Measurements from ENCODE around the gene PHKA1.

PHKA1 gene

DNA sequence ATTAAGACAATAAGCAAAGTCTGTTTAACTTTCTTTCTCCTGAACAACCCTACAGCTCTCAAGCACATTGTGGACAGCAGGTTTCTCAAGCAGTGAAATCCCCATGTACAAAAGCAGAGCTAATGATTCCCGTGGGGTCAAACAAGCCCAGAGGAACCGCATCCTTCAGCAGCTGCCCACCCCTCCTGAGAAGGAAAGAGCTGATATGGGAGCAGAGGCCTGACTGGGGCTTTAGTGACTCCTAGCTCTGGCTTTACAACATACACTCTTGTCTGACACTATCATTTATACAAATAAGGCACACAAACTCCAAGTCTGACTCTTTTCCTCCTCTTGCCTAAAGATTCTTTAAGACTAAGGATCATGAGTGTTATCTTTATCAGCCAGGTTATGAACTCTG is 174.3 kb downstream of the PHKA1 start:
- TF ChIP-seq TAF1 (IDR thresholded peaks at IDR 0.05; ENCODE audit: low read depth) (no peak), TCF12 (IDR thresholded peaks at IDR 0.05; ENCODE audit: low read depth) (no peak), ZBTB7A (IDR thresholded peaks at IDR 0.05; ENCODE audit: low read depth) (no peak), CREB1 (IDR thresholded peaks at IDR 0.05; ENCODE audit: low read depth) (no peak)

DNA sequence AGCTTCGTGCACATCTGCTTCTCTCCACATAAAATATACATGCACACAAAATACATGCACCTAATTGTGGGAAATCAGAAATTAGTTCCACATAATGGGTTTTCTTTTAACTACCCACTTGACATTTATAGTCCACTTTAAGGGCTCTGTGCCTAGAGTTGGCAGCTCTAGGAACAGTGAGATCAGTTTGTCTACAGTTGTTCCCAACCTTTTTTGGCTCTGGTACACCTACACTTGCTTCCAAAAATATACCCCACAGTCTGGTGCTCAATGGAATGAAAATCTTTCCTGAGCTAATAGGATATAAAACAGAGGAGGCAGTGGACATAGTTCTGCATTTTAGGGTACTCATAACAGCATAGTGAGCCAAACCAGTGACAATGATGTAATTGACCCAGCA is 177.6 kb downstream of the PHKA1 start:
- TF ChIP-seq, protein P1, sequence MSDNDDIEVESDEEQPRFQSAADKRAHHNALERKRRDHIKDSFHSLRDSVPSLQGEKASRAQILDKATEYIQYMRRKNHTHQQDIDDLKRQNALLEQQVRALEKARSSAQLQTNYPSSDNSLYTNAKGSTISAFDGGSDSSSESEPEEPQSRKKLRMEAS (IDR thresholded peaks at IDR 0.05): no peak
- no peak for TF ChIP-seq EP300 (IDR thresholded peaks at IDR 0.05; ENCODE audit: borderline replicate concordance)
- TF ChIP-seq TEAD4 (IDR thresholded peaks at IDR 0.05): no peak
- no peak for TF ChIP-seq CEBPB (IDR thresholded peaks at IDR 0.05)
- no peak for TF ChIP-seq NFIC (IDR thresholded peaks at IDR 0.05)
- no peak for TF ChIP-seq TAF1 (IDR thresholded peaks at IDR 0.05; ENCODE audit: low read depth)
- no peak for TF ChIP-seq CREB1 (IDR thresholded peaks at IDR 0.05; ENCODE audit: low read depth)
- no peak for TF ChIP-seq RAD21 (IDR thresholded peaks at IDR 0.05; ENCODE audit: low read depth)
- TF ChIP-seq YY1 (IDR thresholded peaks at IDR 0.05; ENCODE audit: low read depth): no peak
- no peak for TF ChIP-seq ZBTB7A (IDR thresholded peaks at IDR 0.05; ENCODE audit: low read depth)
- TF ChIP-seq, protein P2, sequence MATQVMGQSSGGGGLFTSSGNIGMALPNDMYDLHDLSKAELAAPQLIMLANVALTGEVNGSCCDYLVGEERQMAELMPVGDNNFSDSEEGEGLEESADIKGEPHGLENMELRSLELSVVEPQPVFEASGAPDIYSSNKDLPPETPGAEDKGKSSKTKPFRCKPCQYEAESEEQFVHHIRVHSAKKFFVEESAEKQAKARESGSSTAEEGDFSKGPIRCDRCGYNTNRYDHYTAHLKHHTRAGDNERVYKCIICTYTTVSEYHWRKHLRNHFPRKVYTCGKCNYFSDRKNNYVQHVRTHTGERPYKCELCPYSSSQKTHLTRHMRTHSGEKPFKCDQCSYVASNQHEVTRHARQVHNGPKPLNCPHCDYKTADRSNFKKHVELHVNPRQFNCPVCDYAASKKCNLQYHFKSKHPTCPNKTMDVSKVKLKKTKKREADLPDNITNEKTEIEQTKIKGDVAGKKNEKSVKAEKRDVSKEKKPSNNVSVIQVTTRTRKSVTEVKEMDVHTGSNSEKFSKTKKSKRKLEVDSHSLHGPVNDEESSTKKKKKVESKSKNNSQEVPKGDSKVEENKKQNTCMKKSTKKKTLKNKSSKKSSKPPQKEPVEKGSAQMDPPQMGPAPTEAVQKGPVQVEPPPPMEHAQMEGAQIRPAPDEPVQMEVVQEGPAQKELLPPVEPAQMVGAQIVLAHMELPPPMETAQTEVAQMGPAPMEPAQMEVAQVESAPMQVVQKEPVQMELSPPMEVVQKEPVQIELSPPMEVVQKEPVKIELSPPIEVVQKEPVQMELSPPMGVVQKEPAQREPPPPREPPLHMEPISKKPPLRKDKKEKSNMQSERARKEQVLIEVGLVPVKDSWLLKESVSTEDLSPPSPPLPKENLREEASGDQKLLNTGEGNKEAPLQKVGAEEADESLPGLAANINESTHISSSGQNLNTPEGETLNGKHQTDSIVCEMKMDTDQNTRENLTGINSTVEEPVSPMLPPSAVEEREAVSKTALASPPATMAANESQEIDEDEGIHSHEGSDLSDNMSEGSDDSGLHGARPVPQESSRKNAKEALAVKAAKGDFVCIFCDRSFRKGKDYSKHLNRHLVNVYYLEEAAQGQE (IDR thresholded peaks at IDR 0.05; ENCODE audit: low read depth): no peak
- TF ChIP-seq, protein P3, sequence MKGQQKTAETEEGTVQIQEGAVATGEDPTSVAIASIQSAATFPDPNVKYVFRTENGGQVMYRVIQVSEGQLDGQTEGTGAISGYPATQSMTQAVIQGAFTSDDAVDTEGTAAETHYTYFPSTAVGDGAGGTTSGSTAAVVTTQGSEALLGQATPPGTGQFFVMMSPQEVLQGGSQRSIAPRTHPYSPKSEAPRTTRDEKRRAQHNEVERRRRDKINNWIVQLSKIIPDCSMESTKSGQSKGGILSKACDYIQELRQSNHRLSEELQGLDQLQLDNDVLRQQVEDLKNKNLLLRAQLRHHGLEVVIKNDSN (IDR thresholded peaks at IDR 0.05): no peak
- no peak for TF ChIP-seq EGR1 (IDR thresholded peaks at IDR 0.05)
- no peak for TF ChIP-seq TCF12 (IDR thresholded peaks at IDR 0.05; ENCODE audit: low read depth)
- TF ChIP-seq FOXM1 (IDR thresholded peaks at IDR 0.05; ENCODE audit: borderline replicate concordance, low read depth): no peak

DNA sequence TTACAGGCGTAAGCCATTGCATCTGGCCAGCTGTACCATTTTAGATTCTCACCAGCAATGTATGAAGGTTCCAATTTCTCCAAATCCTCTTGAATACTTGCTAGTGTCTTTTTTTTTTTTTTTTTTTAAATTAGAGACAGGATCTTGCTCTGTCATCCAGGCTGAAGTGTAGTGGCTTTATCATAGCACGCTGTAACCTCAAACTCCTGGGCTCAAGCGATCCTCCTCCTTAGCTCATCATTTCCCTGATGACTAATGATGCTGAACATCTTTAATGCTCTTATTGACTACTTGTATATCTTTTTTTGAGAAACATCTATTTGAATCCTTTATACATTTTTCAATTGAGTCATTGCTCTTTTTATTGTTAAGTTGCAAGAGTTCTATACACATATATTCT is 181.7 kb downstream of the PHKA1 start:
- TF ChIP-seq TEAD4 (IDR thresholded peaks at IDR 0.05) (no peak), CREB1 (IDR thresholded peaks at IDR 0.05; ENCODE audit: low read depth) (no peak), EGR1 (IDR thresholded peaks at IDR 0.05) (no peak), RAD21 (IDR thresholded peaks at IDR 0.05; ENCODE audit: low read depth) (no peak), YY1 (IDR thresholded peaks at IDR 0.05; ENCODE audit: low read depth) (no peak), NFIC (IDR thresholded peaks at IDR 0.05) (no peak), FOXM1 (IDR thresholded peaks at IDR 0.05; ENCODE audit: borderline replicate concordance, low read depth) (no peak)
- TF ChIP-seq, protein P2 (IDR thresholded peaks at IDR 0.05; ENCODE audit: low read depth): no peak

Measured in Ishikawa (cell line).